ENCODE measurements around the gene PLSCR3. TPM values are rescaled to one million over a fixed set of nuclear protein-coding genes. Genes with fewer than 3 reads are reported as not detected.

The PLSCR3 gene
- total RNA-seq, 2 experiments from 2014 or later, result 15.3 to 23.1 TPM

GRCh38 chr17:7351665-7352502 lies 42.4 kb downstream of the PLSCR3 start, which contains the start of gene KCTD11:
Gene KCTD11, plus strand, starts transcription at chr17:7352162.
- Histone ChIP-seq H3K4me2 (ENCODE audit: low read length) (peak within 1 kb of the TSS; percentile 91), H3K4me3 (ENCODE audit: low read depth, low read length, poor library complexity, severe bottlenecking) (peak within 1 kb of the TSS; percentile 75), H2AFZ (ENCODE audit: low read length) (peak within 1 kb of the TSS; percentile 53), H3K4me1 (ENCODE audit: insufficient read depth, low read length, poor library complexity, severe bottlenecking) (peaks cover 36% of the 10 kb centered on the region), H3K36me3 (ENCODE audit: insufficient read depth, low read length) (peaks cover 26% of the 10 kb centered on the region), H3K27ac (ENCODE audit: low read depth, low read length, poor library complexity, severe bottlenecking) (peak within 1 kb of the TSS; percentile 55), H3K79me2 (ENCODE audit: insufficient read depth, low read depth, low read length) (no peaks in the 10 kb centered on the region), H3K9me2 (ENCODE audit: insufficient read depth, low read length) (no peaks in the 10 kb centered on the region), H4K20me1 (ENCODE audit: insufficient read depth, low read length) (no peaks in the 10 kb centered on the region), H3K9me3 (ENCODE audit: low read length) (no peaks in the 10 kb centered on the region)
- ChIA-PET CTCF (ENCODE audit: unreplicated experiment) (no interaction called here), POLR2A (interaction anchor here (0.6 to 0.9 kb wide), 2 partner anchors 15 to 84 kb away, joined by 3 to 4 read pairs; partner anchors contain the start of gene ACAP1)
- TF ChIP-seq EZH2phosphoT487 (IDR thresholded peaks at IDR 0.05; ENCODE audit: borderline replicate concordance, low read depth, low read length) (no peak), CTCF (conservative IDR thresholded peaks at IDR 0.05; ENCODE audit: low read length) (no peak)
- intact Hi-C loops (cut with micrococcal nuclease; ENCODE audit: unreplicated experiment), result loop anchor here (1.0 to 5.0 kb wide), 6 partner anchors 23 to 335 kb away; partner anchors contain the start of genes GPS2, NEURL4, POLR2A and SLC2A4
- no TSS peak for BruUV-seq (replicated peaks)
- peak; percentile 80 for DNase-seq (ENCODE audit: low spot score)

DNA sequence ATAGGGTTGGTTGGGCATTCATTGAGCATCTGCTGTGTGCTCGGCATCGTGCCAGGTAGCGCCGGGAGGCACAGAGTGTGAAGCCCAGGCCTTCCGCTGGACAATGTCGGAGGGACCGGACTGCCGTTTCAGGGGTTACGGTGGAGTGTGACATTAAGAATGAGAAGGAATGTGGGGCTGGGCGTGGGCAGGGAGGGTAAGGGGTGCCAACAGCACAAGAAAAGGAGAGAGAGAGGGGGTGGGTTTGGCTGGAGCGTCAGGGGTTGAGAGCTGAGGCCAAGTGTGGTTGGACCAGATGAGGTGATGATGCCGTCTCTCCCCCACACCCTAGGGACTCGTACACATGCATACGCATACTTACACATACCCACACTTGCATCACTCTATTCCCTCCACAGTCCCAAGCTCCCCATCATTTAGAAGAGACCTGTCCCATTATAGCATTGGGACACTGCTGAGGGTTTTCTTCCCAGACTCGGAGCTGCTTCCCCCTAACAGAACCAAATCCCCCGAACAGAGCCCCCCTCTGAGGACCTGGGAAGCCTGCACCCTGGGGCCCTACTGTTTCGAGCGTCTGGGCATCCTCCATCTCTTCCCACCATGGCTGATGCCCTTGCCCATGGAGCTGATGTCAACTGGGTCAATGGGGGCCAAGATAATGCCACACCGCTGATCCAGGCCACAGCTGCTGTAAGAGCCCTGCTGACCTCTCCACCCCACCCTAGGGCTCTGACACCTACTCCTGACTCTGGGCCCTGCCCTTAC lies 45.7 kb downstream of the PLSCR3 start:
- no peaks in the 10 kb centered on the region for H3K9me3 ChIP-seq (ENCODE audit: low read length)
- POLR2A ChIA-PET, result interaction anchor here (0.6 to 1.9 kb wide), 4 partner anchors 12 to 75 kb away, joined by 3 to 7 read pairs (median 4); partner anchors contain the start of genes ACAP1 and NEURL4
- no peak overlapping the region for H2AFZ ChIP-seq (ENCODE audit: low read length)
- TF ChIP-seq EZH2phosphoT487 (IDR thresholded peaks at IDR 0.05; ENCODE audit: borderline replicate concordance, low read depth, low read length) (no peak), CTCF (conservative IDR thresholded peaks at IDR 0.05; ENCODE audit: low read length) (no peak)
- peaks cover 31% of the 10 kb centered on the region for H3K4me1 ChIP-seq (ENCODE audit: insufficient read depth, low read length, poor library complexity, severe bottlenecking)
- H3K4me2 ChIP-seq (ENCODE audit: low read length), result no peak overlapping the region
- BruUV-seq (replicated peaks), result no TSS peak
- intact Hi-C loops (cut with micrococcal nuclease; ENCODE audit: unreplicated experiment), result no loop called here
- H3K36me3 ChIP-seq (ENCODE audit: insufficient read depth, low read length), result peaks cover 49% of the 10 kb centered on the region
- H4K20me1 ChIP-seq (ENCODE audit: insufficient read depth, low read length), result no peaks in the 10 kb centered on the region
- H3K79me2 ChIP-seq (ENCODE audit: insufficient read depth, low read depth, low read length), result no peaks in the 10 kb centered on the region
- no peak for DNase-seq (ENCODE audit: low spot score)
- no peak overlapping the region for H3K4me3 ChIP-seq (ENCODE audit: low read depth, low read length, poor library complexity, severe bottlenecking)
- CTCF ChIA-PET (ENCODE audit: unreplicated experiment), result no interaction called here
- no peaks in the 10 kb centered on the region for H3K9me2 ChIP-seq (ENCODE audit: insufficient read depth, low read length)
- H3K27ac ChIP-seq (ENCODE audit: low read depth, low read length, poor library complexity, severe bottlenecking), result no peak overlapping the region

Measured in OCI-LY7 (cell line).